H1 (cell line): ENCODE measurements around the gene FEZF1. TPM values are rescaled to one million over a fixed set of nuclear protein-coding genes. Genes with fewer than 3 reads are reported as not detected.

Experiments used
- CEBPB ChIP-seq: IDR thresholded peaks from 2 replicates; pipeline ENCODE4 v1.6.1; 2012; ENCODE audit warnings: low read depth, low read length
- EP300 ChIP-seq, 2 experiments: IDR thresholded peaks; 1 replicate in 1 of 2; 2 replicates in 1 of 2; pipeline ENCODE4 v1.6.1; 2011 to 2012; ENCODE audit warnings: low read depth in 2 of 2, low read length in 2 of 2, mild to moderate bottlenecking in 2 of 2, borderline replicate concordance in 1 of 2, inconsistent platforms in 1 of 2, moderate library complexity in 1 of 2
- SIN3A ChIP-seq, 2 experiments: IDR thresholded peaks in 1 of 2; conservative IDR thresholded peaks in 1 of 2; 2 replicates each; pipeline ENCODE4 v1.6.1; 2011 to 2012; ENCODE audit warnings: low read length in 2 of 2, improper control_type of control experiment in 1 of 2, low read depth in 1 of 2, mild to moderate bottlenecking in 1 of 2
- TBP ChIP-seq: IDR thresholded peaks from 2 replicates; pipeline ENCODE4 v1.6.1; 2011; ENCODE audit warnings: low read depth, low read length, improper control_type of control experiment
- polyA plus RNA-seq, 7 experiments: library from polyadenylated mRNA; depleted of rRNA in 3 of 7; stranded (reverse) in 5 of 7; unstranded in 2 of 7; fragments of >200 nt in 5 of 7; fragments of 200-250 nt in 2 of 7; gene quantifications; 1 replicate in 5 of 7; 2 replicates in 1 of 7; 4 replicates in 1 of 7; pipeline versions ENCODE4 v1.2.1 to v1.2.3, GENCODE V29; 2011 to 2013; ENCODE audit warnings: missing spikeins in 2 of 7, mixed read lengths in 2 of 7
- total RNA-seq: library from RNA; stranded (reverse); fragmentation: NEBNext Ultra II Directional; extraction: Animal tissue kit (Norgen Biotek cat#: 25700); gene quantifications from 2 replicates; pipeline ENCODE4 v1.2.1, GENCODE V29; 2021

The FEZF1 gene
- total and polyA plus RNA-seq, 2 of the 8 experiments (the other 6 are each of a cell fraction or from before 2014, with no cell fraction given), result 10.6 to 15.7 TPM

GRCh38 chr7:122289426-122289825, 15.1 kb downstream of the FEZF1 start (continued):
- TF ChIP-seq EP300 (IDR thresholded peaks at IDR 0.05; ENCODE audit: borderline replicate concordance in 1 of 2, low read depth in 2 of 2, low read length in 2 of 2) (no peak), TBP (no peak), CEBPB (no peak), SIN3A (conservative IDR thresholded peaks at IDR 0.05 in 1 of 2, IDR thresholded peaks at IDR 0.05 in 1 of 2; ENCODE audit: low read depth in 1 of 2, low read length in 2 of 2) (no peak)
